ENCODE data around the gene LAPTM4A. TPM values are rescaled to one million over a fixed set of nuclear protein-coding genes. Genes with fewer than 3 reads are reported as not detected.

LAPTM4A gene
- total RNA-seq, 2 experiments from 2014 or later = 20.5 to 24.1 TPM

- CTCF ChIA-PET = interaction anchor here (0.9 kb wide), 1 partner anchor 11 kb away, joined by 4 read pairs; no protein-coding TSS in a partner anchor
- no peak overlapping the region for H3K27ac Mint-ChIP-seq
- H3K4me1 Mint-ChIP-seq = no peaks in the 10 kb centered on the region
Measured at GRCh38 chr2:20071397-20072383, 20.3 kb upstream of the LAPTM4A start.

GRCh38 chr2:20069756-20070155 is 18.3 kb upstream of the LAPTM4A start:
- Mint-ChIP-seq H3K9me3 (ENCODE audit: low read depth) (no peaks in the 10 kb centered on the region), H3K4me3 (no peak overlapping the region), H3K27me3 (peaks cover 3% of the 10 kb centered on the region), H3K36me3 (no peaks in the 10 kb centered on the region), H3K4me1 (no peaks in the 10 kb centered on the region), H3K27ac (no peak overlapping the region)
- DNase-seq (no peak), ATAC-seq (no peak)
- CTCF ChIA-PET = no interaction called here

More at GRCh38 chr2:20071397-20072383, 20.3 kb upstream of the LAPTM4A start:
- H3K36me3 Mint-ChIP-seq = no peaks in the 10 kb centered on the region
- peaks cover 6% of the 10 kb centered on the region for H3K27me3 Mint-ChIP-seq
- DNase-seq (no peak), ATAC-seq (no peak)
- no peak overlapping the region for H3K4me3 Mint-ChIP-seq
- H3K9me3 Mint-ChIP-seq (ENCODE audit: low read depth) = no peaks in the 10 kb centered on the region

- H3K4me1 Mint-ChIP-seq = no peaks in the 10 kb centered on the region
- peaks cover 4% of the 10 kb centered on the region for H3K27me3 Mint-ChIP-seq
- CTCF ChIA-PET = no interaction called here
- DNase-seq (no peak), ATAC-seq (no peak)
- H3K9me3 Mint-ChIP-seq (ENCODE audit: low read depth) = no peaks in the 10 kb centered on the region
- no peak overlapping the region for H3K27ac Mint-ChIP-seq
- H3K36me3 Mint-ChIP-seq = no peaks in the 10 kb centered on the region
- no peak overlapping the region for H3K4me3 Mint-ChIP-seq
Measured at GRCh38 chr2:20067992-20068584, 16.7 kb upstream of the LAPTM4A start.

GRCh38 chr2:20065885-20066602 is 14.6 kb upstream of the LAPTM4A start:
- Mint-ChIP-seq H3K4me1 (no peaks in the 10 kb centered on the region), H3K27me3 (peaks cover 6% of the 10 kb centered on the region), H3K27ac (no peak overlapping the region), H3K4me3 (no peak overlapping the region), H3K36me3 (no peaks in the 10 kb centered on the region), H3K9me3 (ENCODE audit: low read depth) (no peaks in the 10 kb centered on the region)
- CTCF ChIA-PET = interaction anchor here (1.5 kb wide), 1 partner anchor 51 kb away, joined by 3 read pairs; no protein-coding TSS in a partner anchor
- DNase-seq (no peak), ATAC-seq (no peak)

- Mint-ChIP-seq H3K4me3 (no peak overlapping the region), H3K4me1 (no peaks in the 10 kb centered on the region), H3K9me3 (ENCODE audit: low read depth) (no peaks in the 10 kb centered on the region), H3K27me3 (peaks cover 10% of the 10 kb centered on the region), H3K27ac (no peak overlapping the region), H3K36me3 (no peaks in the 10 kb centered on the region)
- no peak for DNase-seq
- CTCF ChIA-PET = interaction anchor here (1.5 kb wide), 1 partner anchor 50 kb away, joined by 3 read pairs; no protein-coding TSS in a partner anchor
- ATAC-seq = no peak
Measured at GRCh38 chr2:20064841-20065240, 13.4 kb upstream of the LAPTM4A start.

GRCh38 chr2:20064421-20064820 is 13.0 kb upstream of the LAPTM4A start:
- H3K9me3 Mint-ChIP-seq (ENCODE audit: low read depth) = no peaks in the 10 kb centered on the region
- CTCF ChIA-PET = no interaction called here
- no peak overlapping the region for H3K27ac Mint-ChIP-seq
- H3K27me3 Mint-ChIP-seq = peaks cover 10% of the 10 kb centered on the region
- no peak overlapping the region for H3K4me3 Mint-ChIP-seq
- ATAC-seq (no peak), DNase-seq (no peak)
- H3K36me3 Mint-ChIP-seq = no peaks in the 10 kb centered on the region
- H3K4me1 Mint-ChIP-seq = no peaks in the 10 kb centered on the region

GRCh38 chr2:20062615-20063545 is 11.5 kb upstream of the LAPTM4A start:
- Mint-ChIP-seq H3K4me1 (no peaks in the 10 kb centered on the region), H3K36me3 (no peaks in the 10 kb centered on the region), H3K27me3 (peaks cover 17% of the 10 kb centered on the region), H3K4me3 (no peak overlapping the region), H3K27ac (no peak overlapping the region), H3K9me3 (ENCODE audit: low read depth) (no peaks in the 10 kb centered on the region)
- CTCF ChIA-PET = interaction anchor here (1.2 to 1.3 kb wide), 2 partner anchors 12 to 14 kb away, joined by 3 read pairs; no protein-coding TSS in a partner anchor
- no peak for ATAC-seq
- no peak for DNase-seq

GRCh38 chr2:20061940-20062339 is 10.5 kb upstream of the LAPTM4A start:
- Mint-ChIP-seq H3K4me1 (no peaks in the 10 kb centered on the region), H3K9me3 (ENCODE audit: low read depth) (no peaks in the 10 kb centered on the region), H3K27ac (no peak overlapping the region), H3K36me3 (no peaks in the 10 kb centered on the region), H3K27me3 (peaks cover 26% of the 10 kb centered on the region), H3K4me3 (no peak overlapping the region)
- no peak for DNase-seq
- no peak for ATAC-seq
- CTCF ChIA-PET = no interaction called here

GRCh38 chr2:20061476-20061875 is 10.0 kb upstream of the LAPTM4A start:
- H3K36me3 Mint-ChIP-seq = no peaks in the 10 kb centered on the region
- peaks cover 31% of the 10 kb centered on the region for H3K27me3 Mint-ChIP-seq
- H3K9me3 Mint-ChIP-seq (ENCODE audit: low read depth) = no peaks in the 10 kb centered on the region
- DNase-seq = no peak
- CTCF ChIA-PET = interaction anchor here (1.2 kb wide), 2 partner anchors 9 to 14 kb away, joined by 4 read pairs; no protein-coding TSS in a partner anchor
- H3K27ac Mint-ChIP-seq = no peak overlapping the region
- no peak overlapping the region for H3K4me3 Mint-ChIP-seq
- ATAC-seq = no peak
- H3K4me1 Mint-ChIP-seq = no peaks in the 10 kb centered on the region

GRCh38 chr2:20060106-20060505 is 8.7 kb upstream of the LAPTM4A start:
- no peak overlapping the region for H3K4me3 Mint-ChIP-seq
- DNase-seq = no peak
- no peak overlapping the region for H3K27ac Mint-ChIP-seq
- ATAC-seq = no peak
- H3K36me3 Mint-ChIP-seq = no peaks in the 10 kb centered on the region
- CTCF ChIA-PET = interaction anchor here (1.2 kb wide), 1 partner anchor 12 kb away, joined by 4 read pairs; no protein-coding TSS in a partner anchor
- no peaks in the 10 kb centered on the region for H3K9me3 Mint-ChIP-seq (ENCODE audit: low read depth)
- H3K27me3 Mint-ChIP-seq = peaks cover 42% of the 10 kb centered on the region
- no peaks in the 10 kb centered on the region for H3K4me1 Mint-ChIP-seq

- no peak overlapping the region for H3K4me3 Mint-ChIP-seq
- peaks cover 45% of the 10 kb centered on the region for H3K27me3 Mint-ChIP-seq
- H3K27ac Mint-ChIP-seq = no peak overlapping the region
- no peaks in the 10 kb centered on the region for H3K4me1 Mint-ChIP-seq
- CTCF ChIA-PET = no interaction called here
- H3K9me3 Mint-ChIP-seq (ENCODE audit: low read depth) = no peaks in the 10 kb centered on the region
- no peak for DNase-seq
- H3K36me3 Mint-ChIP-seq = no peaks in the 10 kb centered on the region
- no peak for ATAC-seq
Measured at GRCh38 chr2:20057268-20057667, 5.8 kb upstream of the LAPTM4A start.

GRCh38 chr2:20054931-20055330 is 3.5 kb upstream of the LAPTM4A start:
- DNase-seq (no peak), ATAC-seq (no peak)
- Mint-ChIP-seq H3K9me3 (ENCODE audit: low read depth) (no peaks in the 10 kb centered on the region), H3K36me3 (no peaks in the 10 kb centered on the region), H3K27ac (no peak overlapping the region), H3K4me3 (no peak overlapping the region), H3K4me1 (peaks cover 6% of the 10 kb centered on the region), H3K27me3 (peaks cover 36% of the 10 kb centered on the region)
- CTCF ChIA-PET = interaction anchor here (1.6 kb wide), 1 partner anchor 40 kb away, joined by 7 read pairs; no protein-coding TSS in a partner anchor
